HEK293 (cell line): ENCODE results near the gene MELTF.

ENCODE experiments used
- BCL11A ChIP-seq: fragments of 450-650 bp; formaldehyde crosslinking; IDR thresholded peaks from 2 replicates; pipeline ENCODE4 v1.5.1; 2016; ENCODE audit warnings: low read depth, missing biosample characterization, missing genetic modification characterization
- ELK4 ChIP-seq: IDR thresholded peaks from 2 replicates; pipeline ENCODE4 v1.6.1; 2011; ENCODE audit warnings: mild to moderate bottlenecking, low read depth, low read length, borderline replicate concordance
- FEZF1 ChIP-seq: fragments of 450-650 bp; formaldehyde crosslinking; IDR thresholded peaks from 2 replicates; pipeline ENCODE4 v1.5.1; 2016; ENCODE audit warnings: missing biosample characterization, missing genetic modification characterization
- PATZ1 ChIP-seq: fragments of 450-650 bp; formaldehyde crosslinking; IDR thresholded peaks from 2 replicates; pipeline ENCODE4 v1.5.1; 2016; ENCODE audit warnings: missing biosample characterization, missing genetic modification characterization
- PRDM2 ChIP-seq: fragments of 450-650 bp; formaldehyde crosslinking; IDR thresholded peaks from 2 replicates; pipeline ENCODE4 v1.5.1; 2016; ENCODE audit warnings: missing biosample characterization, missing genetic modification characterization, borderline replicate concordance
- SCRT2 ChIP-seq: fragments of 450-650 bp; formaldehyde crosslinking; IDR thresholded peaks from 2 replicates; pipeline ENCODE4 v1.5.1; 2016; ENCODE audit warnings: missing biosample characterization, missing genetic modification characterization
- WT1 ChIP-seq: fragments of 450-650 bp; formaldehyde crosslinking; IDR thresholded peaks from 2 replicates; pipeline ENCODE4 v1.5.1; 2016; ENCODE audit warnings: missing biosample characterization, missing genetic modification characterization
- ZBTB11 ChIP-seq: fragments of 450-650 bp; formaldehyde crosslinking; conservative IDR thresholded peaks from 2 replicates; pipeline ENCODE4 v1.5.1; 2016; ENCODE audit warnings: low read depth, missing biosample characterization, missing genetic modification characterization
- ZBTB20 ChIP-seq: fragments of 450-650 bp; formaldehyde crosslinking; IDR thresholded peaks from 2 replicates; pipeline ENCODE4 v1.5.1; 2016; ENCODE audit warnings: missing biosample characterization, missing genetic modification characterization
- ZFHX2 ChIP-seq: fragments of 450-650 bp; formaldehyde crosslinking; conservative IDR thresholded peaks from 2 replicates; pipeline ENCODE4 v1.5.1; 2016; ENCODE audit warnings: missing biosample characterization, missing genetic modification characterization
- ZFP3 ChIP-seq: fragments of 450-650 bp; formaldehyde crosslinking; IDR thresholded peaks from 2 replicates; pipeline ENCODE4 v1.5.1; 2016; ENCODE audit warnings: low read depth, missing biosample characterization, missing genetic modification characterization
- ZNF174 ChIP-seq: fragments of 450-650 bp; formaldehyde crosslinking; IDR thresholded peaks from 2 replicates; pipeline ENCODE4 v1.5.0; 2017; ENCODE audit warnings: missing biosample characterization, mild to moderate bottlenecking, missing genetic modification characterization
- ZNF18 ChIP-seq: fragments of 450-650 bp; formaldehyde crosslinking; IDR thresholded peaks from 2 replicates; pipeline ENCODE4 v1.5.1; 2016; ENCODE audit warnings: missing biosample characterization, missing genetic modification characterization
- ZNF24 ChIP-seq: fragments of 450-650 bp; formaldehyde crosslinking; IDR thresholded peaks from 2 replicates; pipeline ENCODE4 v1.5.1; 2016; ENCODE audit warnings: missing biosample characterization, missing genetic modification characterization
- ZNF362 ChIP-seq: fragments of 450-650 bp; formaldehyde crosslinking; IDR thresholded peaks from 2 replicates; pipeline ENCODE4 v1.5.1; 2016; ENCODE audit warnings: missing biosample characterization, missing genetic modification characterization
- ZNF37A ChIP-seq: fragments of 450-650 bp; IDR thresholded peaks from 2 replicates; pipeline ENCODE4 v1.5.1; 2018; ENCODE audit warnings: missing biosample characterization, missing genetic modification characterization
- ZNF513 ChIP-seq: fragments of 450-650 bp; IDR thresholded peaks from 2 replicates; pipeline ENCODE4 v1.5.1; 2018; ENCODE audit warnings: missing biosample characterization, missing genetic modification characterization
- ZNF558 ChIP-seq: fragments of 450-650 bp; formaldehyde crosslinking; IDR thresholded peaks from 2 replicates; pipeline ENCODE4 v1.5.1; 2016; ENCODE audit warnings: missing biosample characterization, missing genetic modification characterization
- ZNF701 ChIP-seq: fragments of 450-650 bp; formaldehyde crosslinking; IDR thresholded peaks from 2 replicates; pipeline ENCODE4 v1.5.1; 2016; ENCODE audit warnings: missing biosample characterization, missing genetic modification characterization
- ZNF776 ChIP-seq: fragments of 450-650 bp; formaldehyde crosslinking; IDR thresholded peaks from 2 replicates; pipeline ENCODE4 v1.5.0; 2017; ENCODE audit warnings: missing biosample characterization, missing genetic modification characterization, borderline replicate concordance
- ZSCAN16 ChIP-seq: fragments of 450-650 bp; formaldehyde crosslinking; IDR thresholded peaks from 2 replicates; pipeline ENCODE4 v1.5.1; 2016; ENCODE audit warnings: missing biosample characterization, missing genetic modification characterization

MELTF gene

GRCh38 chr3:197031315-197032285, 2.0 kb upstream of the MELTF start (continued):
- TF ChIP-seq PRDM2 (tag by site-specific recombination) (no peak), WT1 (no peak), ZFHX2 (tag by site-specific recombination) (no peak), ZSCAN16 (tag by site-specific recombination) (no peak), ZNF37A (tag by site-specific recombination) (no peak), ZBTB20 (tag by site-specific recombination) (no peak), ZFP3 (tag by site-specific recombination) (no peak), ZNF24 (peak; percentile 60; the same call in 1 of the 2 replicates), ZBTB11 (tag by site-specific recombination) (no peak), PATZ1 (tag by site-specific recombination) (no peak; the same call in 1 of the 2 replicates), ZNF558 (tag by site-specific recombination) (peak; percentile 43; the same call in 1 of the 2 replicates), ZNF174 (tag by site-specific recombination) (no peak), FEZF1 (tag by site-specific recombination) (no peak), SCRT2 (tag by site-specific recombination) (no peak), ZNF776 (tag by site-specific recombination) (no peak), ZNF362 (tag by site-specific recombination) (no peak), ZNF701 (no peak), ELK4 (no peak), BCL11A (tag by site-specific recombination) (no peak), ZNF18 (tag by site-specific recombination) (no peak), ZNF513 (tag by site-specific recombination) (no peak)
